ENCODE results near the gene MAGEA3.
"Not testable (repeated sequence)": the region's sequence is repeated elsewhere in the genome, so short reads cannot be mapped to it uniquely, and the experiment has no call there.

Gene MAGEA3

DNA sequence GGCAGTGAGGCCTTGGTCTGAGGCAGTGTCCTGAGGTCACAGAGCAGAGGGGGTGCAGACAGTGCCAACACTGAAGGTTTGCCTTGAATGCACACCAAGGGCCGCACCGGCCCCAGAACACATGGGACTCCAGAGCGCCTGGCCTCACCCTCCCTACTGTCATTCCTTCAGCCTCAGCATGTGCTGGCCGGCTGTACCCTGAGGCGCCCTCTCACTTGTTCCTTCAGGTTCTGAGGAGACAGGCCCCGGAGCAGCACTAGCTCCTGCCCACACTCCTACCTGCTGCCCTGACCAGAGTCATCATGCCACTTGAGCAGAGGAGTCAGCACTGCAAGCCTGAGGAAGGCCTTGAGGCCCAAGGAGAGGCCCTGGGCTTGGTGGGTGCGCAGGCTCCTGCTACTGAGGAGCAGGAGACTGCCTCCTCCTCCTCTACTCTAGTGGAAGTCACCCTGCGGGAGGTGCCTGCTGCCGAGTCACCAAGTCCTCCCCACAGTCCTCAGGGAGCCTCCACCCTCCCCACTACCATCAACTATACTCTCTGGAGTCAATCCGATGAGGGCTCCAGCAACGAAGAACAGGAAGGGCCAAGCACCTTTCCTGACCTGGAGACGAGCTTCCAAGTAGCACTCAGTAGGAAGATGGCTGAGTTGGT lies 37.4 kb downstream of the MAGEA3 start:
- in situ Hi-C loops (cut with MboI; ENCODE audit: low sequenced_read_pairs) = no loop called here

DNA sequence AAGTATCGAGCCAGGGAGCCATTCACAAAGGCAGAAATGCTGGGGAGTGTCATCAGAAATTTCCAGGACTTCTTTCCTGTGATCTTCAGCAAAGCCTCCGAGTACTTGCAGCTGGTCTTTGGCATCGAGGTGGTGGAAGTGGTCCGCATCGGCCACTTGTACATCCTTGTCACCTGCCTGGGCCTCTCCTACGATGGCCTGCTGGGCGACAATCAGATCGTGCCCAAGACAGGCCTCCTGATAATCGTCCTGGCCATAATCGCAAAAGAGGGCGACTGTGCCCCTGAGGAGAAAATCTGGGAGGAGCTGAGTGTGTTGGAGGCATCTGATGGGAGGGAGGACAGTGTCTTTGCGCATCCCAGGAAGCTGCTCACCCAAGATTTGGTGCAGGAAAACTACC lies 37.9 kb downstream of the MAGEA3 start:
- in situ Hi-C loops (cut with MboI; ENCODE audit: low sequenced_read_pairs) = not testable (repeated sequence)

DNA sequence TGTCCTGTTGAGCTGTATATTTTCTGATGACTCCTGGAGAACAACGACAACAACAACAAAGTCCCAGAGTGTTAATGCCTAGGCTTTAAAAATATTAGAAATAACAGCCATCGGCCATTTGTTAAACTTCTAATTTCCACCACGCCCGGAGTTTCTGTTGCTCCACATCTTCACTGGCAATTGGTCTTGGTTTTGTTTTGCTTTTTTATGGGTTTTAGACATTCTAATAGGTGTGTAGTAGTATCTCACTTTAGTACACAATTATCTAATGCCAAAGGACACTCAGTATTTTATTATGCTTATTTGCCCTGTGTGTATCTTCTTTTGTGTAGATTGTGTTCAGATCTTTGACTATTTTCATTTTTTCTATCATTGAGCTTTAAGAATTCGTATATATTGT lies 40.0 kb downstream of the MAGEA3 start:
- in situ Hi-C loops (cut with MboI; ENCODE audit: low sequenced_read_pairs) = no loop called here
